Body of pancreas (tissue), 4 donors: ENCODE results near the gene NAP1L1.

ENCODE experiments used
- POLR2A ChIP-seq, 3 donors: fragments of 450-650 bp; IDR thresholded peaks; one replicate each; pipeline ENCODE4 v1.6.1; 2016; ENCODE audit warnings: antibody characterized with exemption in 3 of 3, mild to moderate bottlenecking in 2 of 3
- TF ChIP-seq, protein P1 (sequence below), 7 experiments: fragments of 450-650 bp in 4 of 7; fragments of 200-600 bp in 3 of 7; sonication (generic) in 3 of 7; IDR thresholded peaks; one replicate each; pipeline ENCODE4 v1.5.1; 2016 to 2019; ENCODE audit warnings: antibody characterized with exemption in 7 of 7

- TF ChIP-seq, protein P1, sequence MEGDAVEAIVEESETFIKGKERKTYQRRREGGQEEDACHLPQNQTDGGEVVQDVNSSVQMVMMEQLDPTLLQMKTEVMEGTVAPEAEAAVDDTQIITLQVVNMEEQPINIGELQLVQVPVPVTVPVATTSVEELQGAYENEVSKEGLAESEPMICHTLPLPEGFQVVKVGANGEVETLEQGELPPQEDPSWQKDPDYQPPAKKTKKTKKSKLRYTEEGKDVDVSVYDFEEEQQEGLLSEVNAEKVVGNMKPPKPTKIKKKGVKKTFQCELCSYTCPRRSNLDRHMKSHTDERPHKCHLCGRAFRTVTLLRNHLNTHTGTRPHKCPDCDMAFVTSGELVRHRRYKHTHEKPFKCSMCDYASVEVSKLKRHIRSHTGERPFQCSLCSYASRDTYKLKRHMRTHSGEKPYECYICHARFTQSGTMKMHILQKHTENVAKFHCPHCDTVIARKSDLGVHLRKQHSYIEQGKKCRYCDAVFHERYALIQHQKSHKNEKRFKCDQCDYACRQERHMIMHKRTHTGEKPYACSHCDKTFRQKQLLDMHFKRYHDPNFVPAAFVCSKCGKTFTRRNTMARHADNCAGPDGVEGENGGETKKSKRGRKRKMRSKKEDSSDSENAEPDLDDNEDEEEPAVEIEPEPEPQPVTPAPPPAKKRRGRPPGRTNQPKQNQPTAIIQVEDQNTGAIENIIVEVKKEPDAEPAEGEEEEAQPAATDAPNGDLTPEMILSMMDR (IDR thresholded peaks at IDR 0.05), result no peak
- TF ChIP-seq POLR2A (IDR thresholded peaks at IDR 0.05), result no peak
Measured at GRCh38 chr12:76020731-76021672, 63.5 kb downstream of the NAP1L1 start.
